NOMO-1 (cell line): ENCODE data around the gene SERTM2.

Experiments
- DNase-seq, 2 experiments: peaks; one replicate each; lab custom pipeline; 2025; ENCODE audit not compliant: unreplicated experiment in 2 of 2; lab: John Stamatoyannopoulos, UW

Gene SERTM2

DNA sequence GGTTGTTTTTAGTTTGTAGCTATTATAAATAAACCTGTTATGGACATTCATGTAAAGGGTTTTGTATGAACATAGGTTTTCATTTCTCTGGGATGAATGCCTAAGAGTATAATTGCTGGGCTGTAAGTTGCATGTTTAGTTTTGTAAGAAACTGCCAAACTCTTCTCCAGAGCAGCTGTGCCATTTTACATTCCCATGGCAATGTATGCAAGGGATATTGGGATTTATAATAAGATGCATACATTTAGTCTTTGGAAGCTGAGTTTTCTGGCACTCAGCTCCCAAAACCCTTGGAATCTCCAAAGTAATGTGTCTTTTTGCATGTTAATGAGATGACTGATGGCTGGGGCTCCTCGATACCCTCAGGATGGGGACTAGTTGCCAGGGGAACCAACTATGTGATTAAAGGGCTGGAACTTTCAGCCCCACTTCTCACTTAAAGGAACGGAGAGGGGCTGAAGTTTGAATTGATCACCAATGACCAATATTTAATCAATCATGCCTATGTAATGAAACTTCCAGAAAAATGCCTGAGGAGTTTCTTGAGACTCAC is 44.0 kb downstream of the SERTM2 start:
- DNase-seq, result no peak

DNA sequence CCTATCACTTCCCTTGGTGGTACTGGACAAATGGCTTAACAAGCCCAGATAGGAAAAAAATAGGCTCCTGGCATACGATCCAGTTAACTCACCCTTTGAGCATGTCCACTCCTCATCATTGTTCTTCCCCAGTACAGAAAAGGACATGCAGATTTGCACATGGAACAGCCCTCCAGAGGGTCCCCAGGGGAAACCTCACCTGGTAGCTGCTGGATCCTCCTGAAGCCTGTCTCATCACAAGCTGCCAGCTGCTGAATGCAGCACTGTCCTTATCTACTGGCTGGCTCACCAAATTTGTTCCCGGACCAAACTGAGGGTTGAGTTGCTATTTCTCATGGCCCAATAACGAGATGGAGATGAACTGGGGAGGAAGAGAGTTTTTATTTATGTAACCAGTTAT is 49.4 kb downstream of the SERTM2 start:
- DNase-seq, result no peak

DNA sequence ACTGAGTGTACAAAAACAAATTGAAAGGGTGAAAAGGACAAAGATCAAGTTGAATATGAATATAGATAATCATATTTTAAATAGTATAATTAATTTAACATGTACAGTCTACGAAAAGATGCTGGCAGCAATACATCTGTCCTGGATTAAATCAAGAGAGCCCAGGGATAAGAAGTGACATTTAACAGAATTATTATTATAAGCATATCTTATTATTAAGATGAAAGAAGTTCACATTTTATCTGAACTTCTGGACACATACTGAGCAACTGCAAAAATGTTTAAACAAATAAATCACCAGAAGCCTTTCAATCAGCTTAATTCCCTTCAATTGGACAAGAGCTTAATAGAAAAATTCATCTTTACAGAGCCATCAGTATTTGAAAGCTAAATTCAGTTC is 50.4 kb downstream of the SERTM2 start:
- DNase-seq, result no peak

DNA sequence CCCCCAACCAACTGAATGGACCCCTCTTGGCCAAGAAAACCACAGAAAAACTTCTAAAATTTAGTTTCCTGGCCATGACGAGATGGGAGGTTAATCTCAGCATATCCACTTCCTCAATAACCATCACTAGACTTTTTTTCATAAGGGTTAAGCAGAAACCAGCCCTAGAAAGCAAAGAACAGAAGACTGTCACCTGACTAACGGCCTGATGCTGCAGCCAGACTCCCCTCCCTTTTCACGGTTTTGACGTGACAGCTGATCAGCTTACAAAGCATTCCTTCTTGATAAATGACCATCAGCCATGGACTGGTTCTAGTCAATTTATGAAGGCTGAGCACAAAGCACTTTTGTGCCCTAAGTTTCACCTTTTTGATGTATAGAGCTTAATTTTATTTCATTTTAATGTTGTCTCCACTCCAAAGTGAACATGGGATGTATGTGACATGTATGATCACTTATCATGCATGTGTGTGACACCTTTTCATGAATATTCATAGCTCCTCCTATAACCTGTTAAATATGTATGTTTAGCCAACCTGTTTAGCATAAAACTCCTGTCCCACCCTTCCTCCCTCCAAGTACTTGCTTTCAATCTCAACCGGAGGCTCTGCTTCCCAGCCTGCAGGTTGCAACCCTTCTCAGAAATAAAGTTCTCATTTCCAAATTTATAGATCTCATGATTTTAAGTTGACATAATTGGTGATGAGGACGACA is 56.3 kb downstream of the SERTM2 start:
- DNase-seq, result no peak

DNA sequence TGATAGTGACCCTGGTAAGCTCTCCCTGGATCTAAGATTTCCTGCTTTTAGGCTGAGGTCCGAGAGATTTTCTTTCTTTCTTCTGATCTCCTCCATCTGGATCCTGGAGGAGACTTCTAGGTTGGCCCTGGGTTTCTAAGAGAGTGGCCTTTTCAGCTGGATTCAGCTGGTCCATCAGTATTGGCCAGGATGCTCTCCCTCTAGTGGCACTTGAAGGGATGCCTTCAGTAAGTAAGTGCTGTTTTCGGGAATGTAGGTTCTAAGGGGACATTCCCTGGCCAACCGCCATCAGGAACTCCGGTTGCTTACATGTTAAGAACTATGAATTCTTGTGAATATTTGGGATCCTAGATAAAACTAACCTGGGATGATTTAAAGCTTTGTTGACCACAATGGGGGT is 56.9 kb downstream of the SERTM2 start:
- DNase-seq, result no peak

DNA sequence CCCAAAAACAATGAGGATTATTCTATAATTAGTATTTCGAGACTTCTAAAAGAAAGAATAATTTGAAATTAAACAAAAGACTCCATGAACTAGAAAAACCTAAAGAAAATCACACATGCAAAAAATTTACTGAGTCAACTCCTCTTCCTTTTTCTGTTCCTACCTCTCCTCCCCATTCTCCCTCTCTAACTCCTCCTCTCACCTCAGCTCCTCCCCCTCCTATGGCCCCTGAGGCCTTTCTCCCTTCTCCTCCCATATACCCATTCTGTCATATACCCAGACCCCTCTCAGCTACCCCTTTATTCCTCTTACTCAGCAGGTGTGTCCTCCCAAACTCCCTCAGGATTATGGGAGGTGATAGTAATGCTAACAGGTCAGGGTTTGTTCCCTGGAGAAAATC is 57.4 kb downstream of the SERTM2 start:
- no peak for DNase-seq
